GM10248 (cell line): ENCODE data around the gene INSRR.

Source experiments
- CTCF ChIA-PET: fragments of 300-600 bp; sonication (Branson Sonifier 250); formaldehyde crosslinking; extraction: SDS; loops from one replicate; lab custom pipeline; 2021; ENCODE audit warnings: antibody characterized with exemption; lab: Yijun Ruan, JAX
- POLR2A ChIA-PET: fragments of 350-650 bp; sonication (Branson Sonifier 250); formaldehyde crosslinking; extraction: SDS; loops from one replicate; lab custom pipeline; 2020; ENCODE audit warnings: antibody characterized with exemption; lab: Yijun Ruan, JAX
- DNase-seq: peaks from one replicate; pipeline ENCODE4 v3.0.0; 2012; ENCODE audit errors: extremely low spot score
- TF ChIP-seq, protein P1 (sequence below): IDR thresholded peaks from 2 replicates; pipeline ENCODE4 v1.5.1; 2012; ENCODE audit warnings: mild to moderate bottlenecking, low read depth; ENCODE audit errors: extremely low read depth, missing control alignments, control extremely low read depth

The INSRR gene

DNA sequence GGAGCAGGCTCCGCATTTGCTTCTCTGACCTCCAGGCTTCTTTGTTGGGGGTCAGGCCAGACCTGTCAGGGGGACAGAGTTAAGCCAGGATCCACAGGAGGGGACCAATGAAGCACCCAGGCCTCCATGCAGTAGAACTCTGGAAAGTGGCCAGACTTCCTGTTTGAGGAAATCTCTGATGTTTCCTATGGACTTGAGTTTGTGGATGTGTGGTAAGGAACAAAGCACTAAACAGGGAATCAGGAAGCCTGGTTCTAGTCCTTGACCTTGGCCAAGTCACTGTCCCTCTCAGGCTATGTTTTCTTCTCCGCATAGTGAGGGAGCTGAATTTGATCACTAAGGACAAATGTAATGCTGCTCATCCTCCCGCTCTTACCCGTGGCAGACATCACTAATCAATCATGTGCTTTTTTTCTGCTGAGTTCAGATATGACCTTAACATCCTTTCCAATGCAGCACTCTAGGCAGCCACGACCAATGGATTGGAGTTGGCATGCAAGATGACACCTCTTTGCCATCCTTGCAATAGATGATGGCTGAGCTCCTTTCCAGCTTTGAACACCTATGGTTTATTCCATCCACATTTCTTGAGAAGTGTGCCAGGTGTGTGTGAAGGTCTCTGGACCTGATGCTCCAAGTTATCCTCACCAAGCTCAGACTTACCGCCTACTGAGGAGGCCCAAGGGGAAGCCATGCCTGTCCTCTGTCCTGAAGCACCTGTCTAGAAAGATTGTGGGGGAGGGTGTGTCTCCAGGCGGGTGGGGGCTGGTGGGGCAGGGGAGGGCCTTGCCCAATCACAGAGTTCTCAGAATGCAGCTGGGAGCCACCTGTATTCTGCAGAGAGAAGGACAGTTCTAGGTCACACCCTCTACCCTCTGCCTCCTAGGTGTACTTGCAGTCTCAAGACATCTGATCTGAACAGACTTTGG lies 52.1 kb downstream of the INSRR start:
- POLR2A ChIA-PET = no interaction called here
- CTCF ChIA-PET = interaction anchor here (0.7 to 11.5 kb wide), 6 partner anchors 8 to 117 kb away, joined by 3 to 106 read pairs (median 10); partner anchors contain the start of genes INSRR and NTRK1
- TF ChIP-seq, protein P1, sequence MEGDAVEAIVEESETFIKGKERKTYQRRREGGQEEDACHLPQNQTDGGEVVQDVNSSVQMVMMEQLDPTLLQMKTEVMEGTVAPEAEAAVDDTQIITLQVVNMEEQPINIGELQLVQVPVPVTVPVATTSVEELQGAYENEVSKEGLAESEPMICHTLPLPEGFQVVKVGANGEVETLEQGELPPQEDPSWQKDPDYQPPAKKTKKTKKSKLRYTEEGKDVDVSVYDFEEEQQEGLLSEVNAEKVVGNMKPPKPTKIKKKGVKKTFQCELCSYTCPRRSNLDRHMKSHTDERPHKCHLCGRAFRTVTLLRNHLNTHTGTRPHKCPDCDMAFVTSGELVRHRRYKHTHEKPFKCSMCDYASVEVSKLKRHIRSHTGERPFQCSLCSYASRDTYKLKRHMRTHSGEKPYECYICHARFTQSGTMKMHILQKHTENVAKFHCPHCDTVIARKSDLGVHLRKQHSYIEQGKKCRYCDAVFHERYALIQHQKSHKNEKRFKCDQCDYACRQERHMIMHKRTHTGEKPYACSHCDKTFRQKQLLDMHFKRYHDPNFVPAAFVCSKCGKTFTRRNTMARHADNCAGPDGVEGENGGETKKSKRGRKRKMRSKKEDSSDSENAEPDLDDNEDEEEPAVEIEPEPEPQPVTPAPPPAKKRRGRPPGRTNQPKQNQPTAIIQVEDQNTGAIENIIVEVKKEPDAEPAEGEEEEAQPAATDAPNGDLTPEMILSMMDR = no peak
- no peak for DNase-seq

DNA sequence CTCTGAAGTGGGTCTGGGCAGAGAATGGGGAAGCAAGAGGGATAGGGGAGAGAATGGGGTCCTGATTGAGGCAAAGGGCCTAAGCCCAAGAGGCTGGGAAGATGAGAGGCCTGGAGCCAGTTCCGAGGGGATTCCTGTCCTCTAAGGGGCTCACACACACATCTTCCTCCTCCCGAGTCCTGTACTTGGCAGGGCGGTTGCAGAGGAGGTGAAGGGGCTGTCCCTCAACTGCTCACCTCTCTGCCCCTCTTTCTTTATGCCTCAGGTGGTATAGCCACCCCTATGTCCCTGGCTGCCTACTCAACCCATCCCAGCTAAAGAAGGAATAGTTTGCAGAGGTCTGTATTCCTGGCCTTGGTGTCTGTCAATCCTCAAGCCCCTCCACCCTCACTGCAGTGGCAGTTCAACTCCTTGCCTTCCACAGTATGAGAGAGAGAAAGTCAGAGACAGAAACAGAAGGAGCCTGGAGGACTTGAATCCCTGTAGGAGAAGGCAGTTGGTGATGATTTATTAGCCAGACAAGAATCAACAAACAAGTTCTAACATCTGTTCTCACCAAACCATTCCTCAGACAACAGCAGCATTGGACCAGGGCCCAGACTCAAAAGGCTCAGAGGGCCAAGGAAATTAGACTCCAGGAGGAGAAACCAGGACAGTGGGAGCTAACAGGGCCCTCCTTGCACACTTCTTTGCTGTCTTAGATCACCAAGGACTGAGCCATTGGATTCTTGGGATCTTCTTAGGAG lies 53.0 kb downstream of the INSRR start:
- no peak for DNase-seq
- TF ChIP-seq, protein P1 = no peak
- ChIA-PET POLR2A (interaction anchor here (0.7 kb wide), 1 partner anchor 18 kb away, joined by 4 read pairs; no protein-coding TSS in a partner anchor), CTCF (interaction anchor here (1.2 to 11.5 kb wide), 8 partner anchors 7 to 116 kb away, joined by 3 to 106 read pairs (median 10); partner anchors contain the start of genes INSRR and NTRK1)

DNA sequence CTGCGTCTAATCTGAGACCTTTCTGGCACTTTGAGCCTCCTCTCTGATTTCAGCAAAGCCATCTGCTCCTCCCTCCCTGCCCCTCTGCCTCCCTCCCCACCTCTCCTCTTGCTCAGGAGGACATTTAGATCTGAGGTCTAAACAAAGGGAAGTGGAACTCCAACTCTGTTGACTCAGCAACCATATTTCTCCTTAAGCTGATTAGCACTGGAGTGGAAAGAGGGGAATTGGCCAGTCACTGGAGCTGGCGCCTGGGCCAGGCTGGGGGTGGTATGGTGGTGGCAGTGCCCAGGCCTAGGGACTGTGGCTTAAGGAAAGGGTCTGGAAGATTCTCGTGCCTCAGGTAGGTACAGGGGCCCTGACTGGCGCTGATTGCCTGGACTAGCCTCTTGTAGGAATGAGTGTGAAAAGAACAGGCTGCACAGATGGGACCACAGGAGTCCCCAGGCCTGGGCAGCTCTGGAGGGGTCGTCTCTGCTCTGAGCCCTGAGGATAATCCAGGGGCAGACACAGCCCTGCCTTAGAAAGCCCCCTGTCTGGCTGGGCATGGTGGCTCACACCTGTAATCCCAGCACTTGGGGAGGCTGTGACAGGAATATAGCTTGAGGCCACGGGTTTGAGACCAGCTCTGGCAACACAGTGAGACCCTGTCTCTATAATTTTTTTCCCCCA lies 54.2 kb downstream of the INSRR start:
- ChIA-PET CTCF (interaction anchor here (1.2 to 5.7 kb wide), 6 partner anchors 8 to 115 kb away, joined by 3 to 30 read pairs (median 6); partner anchors contain the start of genes INSRR and NTRK1), POLR2A (interaction anchor here (0.7 kb wide), 1 partner anchor 20 kb away, joined by 4 read pairs; no protein-coding TSS in a partner anchor)
- TF ChIP-seq, protein P1 = no peak
- DNase-seq = no peak

GRCh38 chr1:156804026-156804425 lies 54.9 kb downstream of the INSRR start:
- no peak for DNase-seq
- TF ChIP-seq, protein P1 = no peak
- POLR2A ChIA-PET = no interaction called here
- CTCF ChIA-PET = interaction anchor here (1.7 to 10.3 kb wide), 4 partner anchors 10 to 78 kb away, joined by 4 to 131 read pairs (median 11); partner anchors contain the start of genes INSRR and NTRK1

DNA sequence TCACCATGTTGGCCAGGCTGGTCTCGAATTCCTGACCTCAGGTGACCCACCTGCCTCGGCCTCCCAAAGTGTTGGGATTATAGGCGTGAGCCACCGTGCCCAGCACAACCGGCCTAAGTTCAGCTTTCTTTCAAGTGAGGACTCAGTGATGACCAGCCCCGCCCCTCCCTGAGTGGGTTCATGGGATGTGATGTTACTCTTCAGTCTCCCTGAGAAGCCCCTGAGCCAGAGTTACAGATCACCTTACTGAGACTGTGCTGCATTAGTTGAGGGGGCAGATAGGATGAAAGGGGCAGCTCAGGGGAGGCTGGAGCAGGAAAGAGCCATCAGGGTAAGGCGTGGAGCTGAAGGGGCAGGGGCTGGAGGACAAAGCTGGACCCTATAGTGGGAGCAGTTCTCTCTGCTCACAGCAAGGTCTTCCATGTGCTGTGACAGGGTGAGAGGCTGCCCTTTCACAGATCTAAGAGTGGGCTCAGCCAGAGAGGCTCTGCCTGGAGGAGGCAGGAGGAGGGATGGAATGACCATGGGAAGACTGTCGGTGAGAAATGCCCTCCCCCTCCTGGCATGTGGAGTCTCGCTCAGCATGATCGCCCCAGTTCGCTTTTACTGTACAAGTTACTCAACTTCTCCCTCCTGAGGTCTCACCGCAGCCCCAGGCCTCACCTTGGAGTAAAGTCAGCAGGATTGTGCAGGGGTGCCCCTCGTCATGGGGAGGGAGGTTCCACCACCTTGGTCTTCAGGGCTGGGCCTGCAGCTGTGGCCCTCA lies 55.6 kb downstream of the INSRR start:
- TF ChIP-seq, protein P1 = no peak
- no peak for DNase-seq
- POLR2A ChIA-PET = no interaction called here
- CTCF ChIA-PET = interaction anchor here (1.3 to 10.3 kb wide), 6 partner anchors 8 to 88 kb away, joined by 4 to 131 read pairs (median 10); partner anchors contain the start of genes INSRR, NTRK1 and SH2D2A
